Gastrocnemius medialis (tissue), 4 donors: ENCODE results near the gene TNRC6B.

ENCODE experiments used
- CTCF ChIP-seq, 5 experiments: fragments of 450-650 bp in 3 of 5; fragments of 200-600 bp in 2 of 5; sonication (generic) in 2 of 5; IDR thresholded peaks in 4 of 5; conservative IDR thresholded peaks in 1 of 5; 1 replicate in 4 of 5; 2 replicates in 1 of 5; pipeline ENCODE4 v1.5.1; 2016 to 2019; ENCODE audit warnings: antibody characterized with exemption in 5 of 5, mild to moderate bottlenecking in 3 of 5, moderate library complexity in 3 of 5
- POLR2A ChIP-seq, 2 donors: fragments of 450-650 bp; IDR thresholded peaks; one replicate each; pipeline ENCODE4 v1.6.1; 2017; ENCODE audit warnings: antibody characterized with exemption in 2 of 2, mild to moderate bottlenecking in 2 of 2, moderate library complexity in 2 of 2

DNA sequence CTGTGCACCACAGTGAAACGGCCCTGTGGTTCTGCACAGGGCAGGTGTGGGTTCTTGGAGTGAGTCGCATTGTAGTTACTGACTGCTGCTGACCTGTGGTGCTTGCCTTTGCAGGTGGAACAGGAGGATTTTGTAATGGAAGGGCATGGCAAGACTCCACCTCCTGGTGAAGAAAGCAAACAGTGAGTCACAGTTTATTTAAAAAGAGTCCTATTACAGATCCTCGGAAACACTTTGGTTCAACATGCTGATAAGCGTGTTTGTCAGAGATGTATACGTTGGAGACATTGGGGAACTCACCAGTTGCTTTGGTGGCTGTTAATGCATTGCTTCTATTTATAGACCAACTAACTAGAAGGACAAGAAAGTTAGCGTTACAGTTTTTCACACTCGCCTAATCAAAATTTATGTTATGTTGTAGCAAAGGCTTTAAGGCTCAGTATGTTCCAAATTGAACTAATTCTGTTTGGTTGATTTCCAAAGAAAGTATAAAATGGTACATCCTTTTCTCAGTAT, 21.7 kb upstream of the TNRC6B start:
- TF ChIP-seq CTCF (IDR thresholded peaks at IDR 0.05 in 4 of 5, conservative IDR thresholded peaks at IDR 0.05 in 1 of 5) (peak in 1 of 5 experiments; percentile 21), POLR2A (IDR thresholded peaks at IDR 0.05) (no peak)
